ENCODE results near the gene PTBP1. TPM values are rescaled to one million over a fixed set of nuclear protein-coding genes. Genes with fewer than 3 reads are reported as not detected.

The PTBP1 gene
- total RNA-seq, 1 experiment from 2014 or later = 712 TPM

GRCh38 chr19:808423-808775, 11.1 kb downstream of the PTBP1 start:
- no peak overlapping the region for H3K56ac ChIP-seq (ENCODE audit: insufficient read length, low read depth, low read length)
- H4K91ac ChIP-seq (ENCODE audit: insufficient read length, low read depth, low read length) = no peak overlapping the region
- Mint-ChIP-seq H3K9me3 (no peaks in the 10 kb centered on the region; a peak in 1 of 5 replicates), H3K36me3 (ENCODE audit: insufficient read depth in 1 of 3, low read depth in 3 of 3) (peaks cover 44 to 68% (median 68%) of the 10 kb centered on the region in 3 experiments), H3K4me3 (no peak overlapping the region), H3K4me1 (0 out of 4 replicates have a peak, but pooled peaks cover 0 to 3% of the 10 kb centered on the region in 2 experiments), H3K27ac (no peak overlapping the region), H3K27me3 (ENCODE audit: low read depth) (no peaks in the 10 kb centered on the region; the same call in 1 of the 2 replicates)
- no peak overlapping the region; the same call in 1 of the 2 replicates for H3K14ac ChIP-seq (ENCODE audit: insufficient read depth, low read length)
- no peaks in the 10 kb centered on the region for H3K27me3 ChIP-seq (ENCODE audit: insufficient read depth, low read length)
- no peak overlapping the region for H2BK12ac ChIP-seq (ENCODE audit: insufficient read length, low read depth, low read length)
- no peaks in the 10 kb centered on the region for H3K23me2 ChIP-seq (ENCODE audit: insufficient read length, low read depth, low read length, poor library complexity, severe bottlenecking)
- H2AFZ ChIP-seq (ENCODE audit: low read length) = no peak overlapping the region
- no peak overlapping the region for H2AK5ac ChIP-seq (ENCODE audit: insufficient read length, low read length)
- H3K23ac ChIP-seq (ENCODE audit: insufficient read length, low read depth, low read length) = no peak overlapping the region
- no CpG with 5 or more reads among the region's 26 CpGs for WGBS (ENCODE audit: extremely low coverage, insufficient read length, low lambda C conversion rate)
- H3K9me3 ChIP-seq (ENCODE audit: control insufficient read depth, low read depth, low read length) = no peaks in the 10 kb centered on the region
- H3K4ac ChIP-seq (ENCODE audit: low read depth, low read length) = no peak overlapping the region
- H2BK20ac ChIP-seq (ENCODE audit: low read depth, low read length, poor library complexity, severe bottlenecking) = no peak overlapping the region
- DNase-seq = no peak
- no peak for TF ChIP-seq CTCF (conservative IDR thresholded peaks at IDR 0.05)
- H3K79me1 ChIP-seq (ENCODE audit: insufficient read depth, low read depth, low read length, poor library complexity, severe bottlenecking) = peaks cover 9% of the 10 kb centered on the region
- no peak overlapping the region for H3K4me2 ChIP-seq (ENCODE audit: insufficient read depth, insufficient read length, low read length)
- no peak overlapping the region for H3K18ac ChIP-seq (ENCODE audit: insufficient read length, low read depth, low read length)
- H4K8ac ChIP-seq (replicated peaks; ENCODE audit: insufficient read length, low read depth, low read length) = no peak overlapping the region
- peaks cover 11% of the 10 kb centered on the region; the same call in 1 of the 2 replicates for H3K79me2 ChIP-seq (ENCODE audit: insufficient read depth, low read length)
- no peak overlapping the region for H3K9ac ChIP-seq (ENCODE audit: extremely low read depth, insufficient read length, low read length)
- no peaks in the 10 kb centered on the region for H3K4me1 ChIP-seq (ENCODE audit: insufficient read depth, low read length)
- no peak overlapping the region for H2BK120ac ChIP-seq (ENCODE audit: low read depth, low read length, poor library complexity, severe bottlenecking)
- H2BK5ac ChIP-seq (ENCODE audit: insufficient read length, low read length) = no peak overlapping the region
- no peak overlapping the region for H3K27ac ChIP-seq (ENCODE audit: insufficient read length, low read depth, low read length)
- H4K20me1 ChIP-seq (ENCODE audit: control insufficient read depth, insufficient read depth, insufficient read length) = no peaks in the 10 kb centered on the region
- no peak overlapping the region for H3T11ph ChIP-seq (ENCODE audit: low read length)
- H2BK15ac ChIP-seq (ENCODE audit: low read depth, low read length) = no peak overlapping the region
- H4K5ac ChIP-seq (ENCODE audit: insufficient read length, low read depth, low read length) = no peak overlapping the region

Measured in H9 (cell line).